ENCODE measurements around the gene SORCS3.

Gene SORCS3

GRCh38 chr10:104903433-104903832 lies 262.3 kb downstream of the SORCS3 start:
- DNase-seq (ENCODE audit: low read depth), result no peak
- TF ChIP-seq CTCF (conservative IDR thresholded peaks at IDR 0.05; ENCODE audit: low read depth, low read length), result no peak

DNA sequence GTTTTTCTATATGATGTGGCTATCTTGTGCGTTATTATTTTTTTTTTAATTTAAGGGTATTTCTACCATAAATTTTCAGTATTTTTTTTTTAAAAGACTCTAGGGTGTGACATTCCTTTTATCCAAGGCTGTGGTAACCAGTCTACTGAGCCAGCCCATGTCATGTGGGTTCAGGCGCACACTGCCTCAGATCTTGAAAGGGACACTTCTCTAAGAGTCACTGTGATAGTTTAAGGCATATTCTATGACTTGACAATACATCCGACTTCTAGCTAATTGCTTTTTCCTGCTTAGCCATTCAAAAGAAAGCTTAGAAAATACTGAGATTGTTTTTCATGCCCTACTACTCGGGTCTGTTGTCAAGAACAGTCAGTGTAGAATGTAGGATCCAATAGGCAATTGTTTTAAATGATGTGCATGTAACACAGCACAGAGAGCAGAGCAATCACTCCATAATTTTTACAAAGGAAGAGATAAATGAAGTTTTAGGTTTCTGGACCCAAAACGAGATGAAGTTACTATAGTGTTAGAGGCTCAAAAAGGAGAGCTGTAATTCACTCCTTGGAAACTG lies 263.7 kb downstream of the SORCS3 start:
- no peak for DNase-seq (ENCODE audit: low read depth)
- H3K4me3 ChIP-seq (ENCODE audit: low read length), result no peak overlapping the region
- no peak for TF ChIP-seq CTCF (conservative IDR thresholded peaks at IDR 0.05; ENCODE audit: low read depth, low read length)

More at GRCh38 chr10:104903433-104903832, 262.3 kb downstream of the SORCS3 start:
- H3K4me3 ChIP-seq (ENCODE audit: low read length), result no peak overlapping the region

DNA sequence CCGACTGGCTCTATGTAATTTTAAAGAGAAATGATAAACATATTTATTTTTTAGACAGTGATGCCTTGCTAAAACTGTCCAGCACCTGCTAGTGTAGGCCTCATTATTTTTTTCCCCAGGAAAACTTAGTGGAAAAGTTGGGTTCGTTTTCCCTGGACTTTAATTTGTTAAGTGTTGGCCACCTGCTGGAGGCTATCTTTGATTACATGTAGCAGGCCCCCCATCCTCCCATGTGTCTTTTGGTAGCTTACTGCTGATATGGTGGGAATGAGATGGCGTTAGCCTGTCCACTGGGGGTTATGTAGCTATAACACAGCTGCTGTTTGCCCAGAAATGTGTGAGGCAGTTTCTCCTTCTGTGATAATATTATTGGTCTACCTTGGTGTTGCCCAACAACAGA lies 265.0 kb downstream of the SORCS3 start:
- TF ChIP-seq CTCF (conservative IDR thresholded peaks at IDR 0.05; ENCODE audit: low read depth, low read length), result no peak

DNA sequence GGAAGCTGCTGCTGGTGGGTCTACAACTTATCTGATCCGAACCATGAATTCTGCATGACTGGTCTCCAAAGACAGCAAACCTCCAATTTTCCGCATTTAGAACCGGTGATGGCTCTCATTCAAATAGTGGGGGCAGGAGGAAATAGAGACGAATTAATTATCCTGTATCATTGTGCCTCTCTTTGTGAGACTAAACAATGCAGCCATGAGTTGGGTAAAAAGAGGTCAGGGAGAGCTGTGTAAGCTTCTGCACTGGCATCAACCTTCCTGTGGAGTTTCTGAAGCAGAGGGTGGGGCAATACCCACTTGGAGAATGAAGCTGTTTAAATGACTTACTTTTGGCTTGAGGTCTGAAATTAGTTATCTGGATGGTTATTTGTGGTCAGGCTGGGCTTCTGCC lies 266.4 kb downstream of the SORCS3 start:
- no peak for DNase-seq (ENCODE audit: low read depth)
- TF ChIP-seq CTCF (conservative IDR thresholded peaks at IDR 0.05; ENCODE audit: low read depth, low read length), result no peak
- no peak overlapping the region for H3K4me3 ChIP-seq (ENCODE audit: low read length)

More for the DNA sequence above, 265.0 kb downstream of the SORCS3 start:
- DNase-seq (ENCODE audit: low read depth), result no peak
- no peak overlapping the region for H3K4me3 ChIP-seq (ENCODE audit: low read length)

- H3K4me3 ChIP-seq (ENCODE audit: low read length), result no peak overlapping the region
- no peak for TF ChIP-seq CTCF (conservative IDR thresholded peaks at IDR 0.05; ENCODE audit: low read depth, low read length)
- no peak for DNase-seq (ENCODE audit: low read depth)
Observed at GRCh38 chr10:104908581-104908980, 267.5 kb downstream of the SORCS3 start.

DNA sequence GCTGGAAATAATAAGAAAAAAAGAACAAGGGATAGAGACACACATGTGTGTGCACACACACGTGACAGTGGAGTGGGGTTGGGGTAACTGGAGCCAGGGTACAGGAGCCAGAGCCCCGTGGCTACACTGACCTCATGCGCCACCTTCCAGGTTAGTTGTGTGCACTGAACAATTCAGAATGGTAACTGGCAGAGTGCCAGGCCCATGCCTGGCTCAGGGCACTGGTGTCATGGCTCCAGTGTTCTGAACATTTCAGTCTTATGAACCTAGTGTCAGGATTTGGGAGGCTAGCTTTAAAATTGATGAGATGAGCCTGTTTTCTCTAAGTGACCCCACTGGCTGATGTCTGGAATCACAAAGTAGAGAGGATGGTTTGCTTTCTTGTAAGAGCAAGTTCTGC lies 269.6 kb downstream of the SORCS3 start:
- TF ChIP-seq CTCF (conservative IDR thresholded peaks at IDR 0.05; ENCODE audit: low read depth, low read length), result no peak
- no peak for DNase-seq (ENCODE audit: low read depth)
- H3K4me3 ChIP-seq (ENCODE audit: low read length), result no peak overlapping the region

GRCh38 chr10:104913390-104913789 lies 272.3 kb downstream of the SORCS3 start:
- no peak for DNase-seq (ENCODE audit: low read depth)
- H3K4me3 ChIP-seq (ENCODE audit: low read length), result no peak overlapping the region
- no peak for TF ChIP-seq CTCF (conservative IDR thresholded peaks at IDR 0.05; ENCODE audit: low read depth, low read length)

Measured in retinal pigment epithelial cell (primary cell).